H9 (cell line): Measurements from ENCODE around the gene JAML. TPM values are rescaled to one million over a fixed set of nuclear protein-coding genes. Genes with fewer than 3 reads are reported as not detected.

ENCODE experiments used
- DNase-seq: peaks from one replicate; pipeline ENCODE4 v3.0.0-alpha.2; 2017
- H2AFZ ChIP-seq: one replicate; pipeline ENCODE4 v1.6.1; 2013; ENCODE audit warnings: mild to moderate bottlenecking, low read length, control low read depth, moderate library complexity
- H2AK5ac ChIP-seq: 2 replicates; pipeline ENCODE4 v1.6.1; 2013; ENCODE audit warnings: low read length, control low read depth, mixed read lengths; ENCODE audit not compliant: insufficient read length
- H2BK120ac ChIP-seq: one replicate; pipeline ENCODE4 v1.6.1; 2013; ENCODE audit warnings: low read depth, mild to moderate bottlenecking, low read length, control low read depth, inconsistent platforms; ENCODE audit not compliant: poor library complexity, severe bottlenecking
- H2BK12ac ChIP-seq: 2 replicates; pipeline ENCODE4 v1.6.1; 2013; ENCODE audit warnings: low read length, control low read depth, mixed read lengths, low read depth; ENCODE audit not compliant: insufficient read length
- H2BK15ac ChIP-seq: 2 replicates; pipeline ENCODE4 v1.6.1; 2013; ENCODE audit warnings: low read depth, low read length, control low read depth
- H2BK20ac ChIP-seq: one replicate; pipeline ENCODE4 v1.6.1; 2013; ENCODE audit warnings: low read depth, mild to moderate bottlenecking, low read length, control low read depth, inconsistent platforms; ENCODE audit not compliant: poor library complexity, severe bottlenecking
- H2BK5ac ChIP-seq: 2 replicates; pipeline ENCODE4 v1.6.1; 2013; ENCODE audit warnings: low read length, control low read depth, mixed read lengths; ENCODE audit not compliant: insufficient read length
- H3K14ac ChIP-seq: 2 replicates; pipeline ENCODE4 v1.6.1; 2013; ENCODE audit warnings: low read length, control low read depth; ENCODE audit not compliant: insufficient read depth
- H3K18ac ChIP-seq: 2 replicates; pipeline ENCODE4 v1.6.1; 2013; ENCODE audit warnings: low read depth, mild to moderate bottlenecking, mixed read lengths, low read length, control low read depth; ENCODE audit not compliant: insufficient read length
- H3K23ac ChIP-seq: 2 replicates; pipeline ENCODE4 v1.6.1; 2013; ENCODE audit warnings: low read length, control low read depth, mixed read lengths, low read depth; ENCODE audit not compliant: insufficient read length
- H3K23me2 ChIP-seq: 2 replicates; pipeline ENCODE4 v1.6.1; 2013; ENCODE audit warnings: low read depth, mild to moderate bottlenecking, mixed read lengths, low read length, control low read depth; ENCODE audit not compliant: insufficient read length, poor library complexity, severe bottlenecking
- H3K27ac ChIP-seq: 2 replicates; pipeline ENCODE4 v1.5.1; 2013; ENCODE audit warnings: low read length, control low read depth, mixed read lengths, low read depth; ENCODE audit not compliant: insufficient read length
- H3K27me3 ChIP-seq: 2 replicates; pipeline ENCODE4 v1.6.1; 2013; ENCODE audit warnings: low read length, control low read depth, inconsistent platforms; ENCODE audit not compliant: insufficient read depth
- H3K4ac ChIP-seq: 2 replicates; pipeline ENCODE4 v1.6.1; 2013; ENCODE audit warnings: low read depth, mild to moderate bottlenecking, control low read depth, inconsistent platforms, low read length, moderate library complexity
- H3K4me1 ChIP-seq: 2 replicates; pipeline ENCODE4 v1.6.1; 2013; ENCODE audit warnings: low read length, control low read depth, inconsistent platforms; ENCODE audit not compliant: insufficient read depth
- H3K4me2 ChIP-seq: 2 replicates; pipeline ENCODE4 v1.6.1; 2013; ENCODE audit warnings: low read length, control low read depth, mixed read lengths; ENCODE audit not compliant: insufficient read length, insufficient read depth
- H3K56ac ChIP-seq: 2 replicates; pipeline ENCODE4 v1.6.1; 2013; ENCODE audit warnings: low read depth, mild to moderate bottlenecking, mixed read lengths, low read length, control low read depth; ENCODE audit not compliant: insufficient read length
- H3K79me1 ChIP-seq: 2 replicates; pipeline ENCODE4 v1.6.1; 2013; ENCODE audit warnings: low read depth, mild to moderate bottlenecking, moderate library complexity, low read length, control low read depth, inconsistent platforms; ENCODE audit not compliant: insufficient read depth, poor library complexity, severe bottlenecking
- H3K79me2 ChIP-seq: 2 replicates; pipeline ENCODE4 v1.6.1; 2013; ENCODE audit warnings: low read length, control low read depth, inconsistent platforms; ENCODE audit not compliant: insufficient read depth
- H3K9ac ChIP-seq: 2 replicates; pipeline ENCODE4 v1.6.1; 2013; ENCODE audit warnings: low read length, control low read depth, mixed read lengths; ENCODE audit not compliant: insufficient read length; ENCODE audit errors: extremely low read depth
- H3K9me3 ChIP-seq: one replicate; pipeline ENCODE4 v1.6.1; 2013; ENCODE audit warnings: low read depth, low read length, inconsistent platforms; ENCODE audit not compliant: control insufficient read depth
- H3T11ph ChIP-seq: one replicate; pipeline ENCODE4 v1.6.1; 2013; ENCODE audit warnings: mild to moderate bottlenecking, low read length, control low read depth, inconsistent platforms
- H4K20me1 ChIP-seq: one replicate; pipeline ENCODE4 v1.6.1; 2013; ENCODE audit not compliant: control insufficient read depth, insufficient read length, insufficient read depth
- H4K5ac ChIP-seq: 2 replicates; pipeline ENCODE4 v1.6.1; 2013; ENCODE audit warnings: low read depth, mild to moderate bottlenecking, mixed read lengths, low read length, control low read depth; ENCODE audit not compliant: insufficient read length
- H4K8ac ChIP-seq: replicated peaks from 2 replicates; pipeline ENCODE4 v1.6.1; 2013; ENCODE audit warnings: low read length, control low read depth, mixed read lengths, low read depth; ENCODE audit not compliant: insufficient read length
- H4K91ac ChIP-seq: 2 replicates; pipeline ENCODE4 v1.6.1; 2013; ENCODE audit warnings: low read depth, mild to moderate bottlenecking, moderate library complexity, mixed read lengths, low read length, control low read depth; ENCODE audit not compliant: insufficient read length
- H3K27ac Mint-ChIP-seq, 3 experiments: 2 replicates in 2 of 3; 3 replicates in 1 of 3; pipeline ENCODE4 v1.8.0; 2020 to 2021; ENCODE audit warnings: mixed read lengths in 3 of 3, mild to moderate bottlenecking in 1 of 3, moderate library complexity in 1 of 3
- H3K27me3 Mint-ChIP-seq: 2 replicates; pipeline ENCODE4 v1.8.0; 2021; ENCODE audit warnings: low read depth, mild to moderate bottlenecking, moderate library complexity, mixed read lengths
- H3K36me3 Mint-ChIP-seq, 3 experiments: 2 replicates in 2 of 3; 3 replicates in 1 of 3; pipeline ENCODE4 v1.8.0; 2020 to 2021; ENCODE audit warnings: low read depth in 3 of 3, mixed read lengths in 3 of 3; ENCODE audit not compliant: insufficient read depth in 1 of 3
- H3K4me1 Mint-ChIP-seq, 2 experiments: 2 replicates each; pipeline ENCODE4 v1.8.0; 2020; ENCODE audit warnings: mixed read lengths in 2 of 2
- H3K4me3 Mint-ChIP-seq, 2 experiments: 2 replicates in 1 of 2; 3 replicates in 1 of 2; pipeline ENCODE4 v1.8.0; 2020 to 2021; ENCODE audit warnings: mild to moderate bottlenecking in 2 of 2, mixed read lengths in 2 of 2, moderate library complexity in 1 of 2
- H3K9me3 Mint-ChIP-seq, 2 experiments: 2 replicates in 1 of 2; 3 replicates in 1 of 2; pipeline ENCODE4 v1.8.0; 2020; ENCODE audit warnings: mild to moderate bottlenecking in 2 of 2, mixed read lengths in 2 of 2, moderate library complexity in 1 of 2
- WGBS: extraction: QIAGEN DNeasy Blood & Tissue Kit; methylation state at CpG from one replicate; pipeline ENCODE4 v1.1.7; 2013; ENCODE audit warnings: missing lambda C conversion rate, low lambda C conversion rate, mixed read lengths; ENCODE audit not compliant: insufficient read length; ENCODE audit errors: extremely low coverage; 5-methylcytosine and 5-hydroxymethylcytosine counted together
- total RNA-seq: library from RNA; stranded (reverse); gene quantifications from 2 replicates; pipeline ENCODE4 v1.2.1, GENCODE V29; 2021
- TF ChIP-seq, protein P1 (sequence below): fragments of 200-600 bp; sonication (generic); conservative IDR thresholded peaks from 3 replicates; pipeline ENCODE4 v1.8.0; 2021; ENCODE audit warnings: antibody characterized with exemption, mild to moderate bottlenecking

The JAML gene
- total RNA-seq, 1 experiment from 2014 or later = 0.48 TPM

DNA sequence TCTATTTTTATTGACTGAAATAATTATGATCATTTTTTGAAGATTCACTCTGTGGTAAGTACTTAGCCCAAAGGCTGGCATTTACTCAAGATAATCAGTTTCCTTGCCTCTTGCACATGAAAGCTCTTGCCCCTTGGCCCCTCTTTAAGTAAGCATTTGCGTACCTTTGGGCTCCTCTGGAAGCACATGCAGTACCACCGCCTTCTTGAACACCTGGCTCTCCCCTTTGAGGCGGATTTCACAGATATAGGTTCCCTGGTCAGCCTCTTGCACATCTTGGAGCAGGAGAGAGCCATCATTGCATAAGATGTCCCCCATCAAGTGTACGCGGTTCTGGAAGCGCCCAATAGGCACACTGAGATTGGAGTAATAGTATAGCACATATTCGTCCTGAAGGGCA, 14.5 kb downstream of the JAML start:
- Histone ChIP-seq H2BK120ac (no peak overlapping the region), H4K5ac (no peak overlapping the region), H3K4me1 (peaks cover 29% of the 10 kb centered on the region), H3K18ac (no peak overlapping the region), H2AK5ac (no peak overlapping the region), H3K4ac (no peak overlapping the region), H4K20me1 (no peaks in the 10 kb centered on the region), H3K27ac (no peak overlapping the region), H2AFZ (no peak overlapping the region), H3K4me2 (no peak overlapping the region), H3K9ac (no peak overlapping the region), H2BK15ac (no peak overlapping the region), H2BK20ac (no peak overlapping the region), H2BK5ac (no peak overlapping the region), H3K79me1 (no peaks in the 10 kb centered on the region), H3K9me3 (no peaks in the 10 kb centered on the region), H3T11ph (no peak overlapping the region), H3K27me3 (no peaks in the 10 kb centered on the region), H3K56ac (no peak overlapping the region), H3K14ac (no peak overlapping the region; the same call in 1 of the 2 replicates), H3K23ac (no peak overlapping the region), H4K8ac (no peak overlapping the region), H3K79me2 (no peaks in the 10 kb centered on the region), H3K23me2 (no peaks in the 10 kb centered on the region), H4K91ac (no peak overlapping the region), H2BK12ac (no peak overlapping the region)
- Mint-ChIP-seq H3K36me3 (peaks cover 0 to 14% (median 0%) of the 10 kb centered on the region in 3 experiments; a peak in 3 of 7 replicates), H3K27me3 (peaks cover 4% of the 10 kb centered on the region), H3K9me3 (peaks cover 0 to 6% of the 10 kb centered on the region in 2 experiments; a peak in 3 of 5 replicates), H3K4me3 (peak overlapping the region in 1 of 2 experiments; percentile 11; a peak in 1 of 5 replicates), H3K4me1 (peaks cover 59 to 61% of the 10 kb centered on the region in 2 experiments), H3K27ac (peak overlapping the region in 2 of 3 experiments; percentile 52 to 91; a peak in 4 of 7 replicates)
- DNase-seq = no peak
- TF ChIP-seq, protein P1, sequence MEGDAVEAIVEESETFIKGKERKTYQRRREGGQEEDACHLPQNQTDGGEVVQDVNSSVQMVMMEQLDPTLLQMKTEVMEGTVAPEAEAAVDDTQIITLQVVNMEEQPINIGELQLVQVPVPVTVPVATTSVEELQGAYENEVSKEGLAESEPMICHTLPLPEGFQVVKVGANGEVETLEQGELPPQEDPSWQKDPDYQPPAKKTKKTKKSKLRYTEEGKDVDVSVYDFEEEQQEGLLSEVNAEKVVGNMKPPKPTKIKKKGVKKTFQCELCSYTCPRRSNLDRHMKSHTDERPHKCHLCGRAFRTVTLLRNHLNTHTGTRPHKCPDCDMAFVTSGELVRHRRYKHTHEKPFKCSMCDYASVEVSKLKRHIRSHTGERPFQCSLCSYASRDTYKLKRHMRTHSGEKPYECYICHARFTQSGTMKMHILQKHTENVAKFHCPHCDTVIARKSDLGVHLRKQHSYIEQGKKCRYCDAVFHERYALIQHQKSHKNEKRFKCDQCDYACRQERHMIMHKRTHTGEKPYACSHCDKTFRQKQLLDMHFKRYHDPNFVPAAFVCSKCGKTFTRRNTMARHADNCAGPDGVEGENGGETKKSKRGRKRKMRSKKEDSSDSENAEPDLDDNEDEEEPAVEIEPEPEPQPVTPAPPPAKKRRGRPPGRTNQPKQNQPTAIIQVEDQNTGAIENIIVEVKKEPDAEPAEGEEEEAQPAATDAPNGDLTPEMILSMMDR = no peak
- no CpG with 5 or more reads among the region's 7 CpGs for WGBS
